Keratinocyte (primary cell): Measurements from ENCODE around the gene FBXO31. TPM values are rescaled to one million over a fixed set of nuclear protein-coding genes. Genes with fewer than 3 reads are reported as not detected.

ENCODE experiments used
- DNase-seq: peaks from one replicate; pipeline ENCODE4 v3.0.0-alpha.2; 2011; ENCODE audit warnings: low read depth, missing footprints, low spot score
- FAIRE-seq: peaks from 2 replicates; lab custom pipeline; 2011; peaks lifted over from hg19 to GRCh38; lab: Jason Lieb, UNC
- H2AFZ ChIP-seq: 2 replicates; pipeline ENCODE4 v1.6.0; 2012; ENCODE audit warnings: low read length, control low read depth, inconsistent platforms; ENCODE audit not compliant: control insufficient read depth
- H3K27ac ChIP-seq: 2 replicates; pipeline ENCODE4 v1.5.1; 2011; ENCODE audit warnings: low read length; ENCODE audit not compliant: control insufficient read depth, insufficient read depth
- H3K27me3 ChIP-seq: 3 replicates; pipeline ENCODE4 v1.6.0; 2011; ENCODE audit warnings: low read length; ENCODE audit not compliant: control insufficient read depth, insufficient read depth; ENCODE audit errors: extremely low read depth
- H3K36me3 ChIP-seq, 2 experiments: 2 replicates in 1 of 2; 3 replicates in 1 of 2; pipeline ENCODE4 v1.5.1; 2011; ENCODE audit warnings: low read length in 2 of 2, mild to moderate bottlenecking in 1 of 2; ENCODE audit not compliant: control insufficient read depth in 2 of 2, insufficient read depth in 2 of 2; ENCODE audit errors: extremely low read depth in 1 of 2
- H3K4me1 ChIP-seq: 3 replicates; pipeline ENCODE4 v1.5.1; 2011; ENCODE audit warnings: low read length; ENCODE audit not compliant: control insufficient read depth, insufficient read depth; ENCODE audit errors: extremely low read depth
- H3K4me2 ChIP-seq: 3 replicates; pipeline ENCODE4 v1.6.0; 2011; ENCODE audit warnings: low read depth, low read length; ENCODE audit not compliant: control insufficient read depth, insufficient read depth; ENCODE audit errors: extremely low read depth
- H3K4me3 ChIP-seq, 3 experiments: fragments of 200-600 bp in 1 of 3; sonication (generic) in 1 of 3; 2 replicates in 2 of 3; 3 replicates in 1 of 3; pipeline ENCODE4 v1.5.1; 2011 to 2016; ENCODE audit warnings: low read length in 3 of 3, mild to moderate bottlenecking in 3 of 3, control low read depth in 2 of 3, inconsistent platforms in 1 of 3, low read depth in 1 of 3, mixed read lengths in 1 of 3, mixed run types in 1 of 3, moderate library complexity in 1 of 3; ENCODE audit not compliant: control insufficient read depth in 2 of 3, insufficient read depth in 2 of 3; ENCODE audit errors: extremely low read depth in 1 of 3
- H3K79me2 ChIP-seq: 2 replicates; pipeline ENCODE4 v1.6.0; 2012; ENCODE audit warnings: low read length; ENCODE audit not compliant: control insufficient read depth, insufficient read depth
- H3K9ac ChIP-seq: 3 replicates; pipeline ENCODE4 v1.6.0; 2011; ENCODE audit warnings: low read length; ENCODE audit not compliant: control insufficient read depth, insufficient read depth; ENCODE audit errors: extremely low read depth
- H3K9me1 ChIP-seq: 3 replicates; pipeline ENCODE4 v1.6.0; 2011; ENCODE audit warnings: low read length; ENCODE audit not compliant: control insufficient read depth, insufficient read depth; ENCODE audit errors: extremely low read depth
- H3K9me3 ChIP-seq: 2 replicates; pipeline ENCODE4 v1.5.1; 2012; ENCODE audit warnings: low read depth, low read length; ENCODE audit not compliant: control insufficient read depth
- H4K20me1 ChIP-seq: 3 replicates; pipeline ENCODE4 v1.6.0; 2011; ENCODE audit warnings: low read length; ENCODE audit not compliant: control insufficient read depth, insufficient read depth; ENCODE audit errors: extremely low read depth
- CTCF ChIP-seq, 3 experiments: IDR thresholded peaks in 1 of 3; conservative IDR thresholded peaks in 1 of 3; optimal IDR thresholded peaks in 1 of 3; 2 replicates in 2 of 3; 3 replicates in 1 of 3; pipeline versions ENCODE3 to v1.5.1; 2011; ENCODE audit warnings: low read length in 3 of 3, mild to moderate bottlenecking in 3 of 3, moderate library complexity in 2 of 3, control low read depth in 1 of 3, inconsistent platforms in 1 of 3; ENCODE audit not compliant: insufficient read depth in 2 of 3; ENCODE audit errors: extremely low read depth in 1 of 3
- EZH2 ChIP-seq: IDR thresholded peaks from one replicate; pipeline ENCODE4 v1.6.1; 2012; ENCODE audit warnings: inconsistent platforms, mild to moderate bottlenecking, low read length, moderate library complexity
- dilution Hi-C: fragments of 300-500 bp; cut with MboI; formaldehyde crosslinking; loops from one replicate; pipeline ENCODE4 v1.7.0; 2020; ENCODE audit warnings: low sequenced_read_pairs; ENCODE audit not compliant: extremely low pct_ligation_motif_present
- polyA plus RNA-seq, 5 experiments: library from polyadenylated mRNA; depleted of rRNA in 3 of 5; stranded (reverse) in 3 of 5; stranded (forward) in 1 of 5; unstranded in 1 of 5; fragments of >200 nt; gene quantifications; 1 replicate in 1 of 5; 2 replicates in 3 of 5; 3 replicates in 1 of 5; pipeline versions ENCODE4 v1.2.1 to v1.2.3, GENCODE V29; 2011 to 2012; ENCODE audit warnings: missing spikeins in 2 of 5, low read depth in 1 of 5, low replicate concordance in 1 of 5

The FBXO31 gene
- polyA plus RNA-seq, 1 donor (not counting 4 experiments of a cell fraction or from before 2014, with no cell fraction given) = 17.0 TPM

DNA sequence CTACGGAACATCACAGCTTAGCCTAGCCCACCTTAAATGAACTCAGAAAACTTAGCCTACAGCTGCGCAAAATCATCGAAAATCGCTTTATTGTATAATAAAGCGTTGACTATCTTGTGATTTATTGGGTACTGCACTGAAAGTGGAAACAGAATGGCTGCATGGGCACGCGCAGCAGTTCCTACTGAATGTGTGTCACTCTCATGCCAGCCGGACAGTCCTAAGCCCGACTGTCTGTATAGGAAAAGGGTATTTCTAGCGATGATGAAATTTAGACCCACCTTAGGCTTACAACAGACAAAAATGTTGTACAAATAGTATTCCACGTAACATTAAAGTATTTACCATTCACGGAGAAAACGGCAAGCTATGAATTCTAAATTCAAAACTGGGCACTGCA is 9.3 kb downstream of the FBXO31 start:
- H3K36me3 ChIP-seq = peaks cover 0 to 6% of the 10 kb centered on the region in 2 experiments
- no peaks in the 10 kb centered on the region for H3K27me3 ChIP-seq
- no peak overlapping the region for H3K9ac ChIP-seq
- no peak overlapping the region for H3K4me2 ChIP-seq
- H2AFZ ChIP-seq = no peak overlapping the region
- peaks cover 15% of the 10 kb centered on the region for H3K4me1 ChIP-seq
- FAIRE-seq = no peak
- dilution Hi-C loops = no loop called here
- H4K20me1 ChIP-seq = peaks cover 8% of the 10 kb centered on the region
- H3K9me1 ChIP-seq = peaks cover 4% of the 10 kb centered on the region
- DNase-seq = no peak
- no peak overlapping the region for H3K4me3 ChIP-seq
- TF ChIP-seq CTCF (optimal IDR thresholded peaks at IDR 0.05 in 1 of 3, IDR thresholded peaks at IDR 0.05 in 1 of 3, conservative IDR thresholded peaks at IDR 0.05 in 1 of 3; ENCODE audit: extremely low read depth in 1 of 3, insufficient read depth in 2 of 3, low read length in 3 of 3) (no peak), EZH2 (no peak)
- peaks cover 86% of the 10 kb centered on the region for H3K79me2 ChIP-seq
- no peak overlapping the region for H3K27ac ChIP-seq
- no peaks in the 10 kb centered on the region for H3K9me3 ChIP-seq

- peaks cover 4% of the 10 kb centered on the region for H3K9me1 ChIP-seq
- peaks cover 4 to 8% of the 10 kb centered on the region in 2 experiments for H3K36me3 ChIP-seq
- H3K27me3 ChIP-seq = no peaks in the 10 kb centered on the region
- no peaks in the 10 kb centered on the region for H3K9me3 ChIP-seq
- peaks cover 15% of the 10 kb centered on the region for H3K4me1 ChIP-seq
- TF ChIP-seq CTCF (optimal IDR thresholded peaks at IDR 0.05 in 1 of 3, IDR thresholded peaks at IDR 0.05 in 1 of 3, conservative IDR thresholded peaks at IDR 0.05 in 1 of 3; ENCODE audit: extremely low read depth in 1 of 3, insufficient read depth in 2 of 3, low read length in 3 of 3) (no peak), EZH2 (no peak)
- H2AFZ ChIP-seq = no peak overlapping the region
- H3K79me2 ChIP-seq = peaks cover 90% of the 10 kb centered on the region
- H3K27ac ChIP-seq = no peak overlapping the region
- FAIRE-seq = no peak
- no peak overlapping the region for H3K4me2 ChIP-seq
- peaks cover 18% of the 10 kb centered on the region for H4K20me1 ChIP-seq
- dilution Hi-C loops = no loop called here
- H3K9ac ChIP-seq = no peak overlapping the region
- DNase-seq = no peak
- no peak overlapping the region for H3K4me3 ChIP-seq
Observed at GRCh38 chr16:87372305-87372704, 11.3 kb downstream of the FBXO31 start.
